OCI-LY7 (cell line): ENCODE results near the gene ZNF691.
"Not testable (repeated sequence)": the region's sequence is repeated elsewhere in the genome, so short reads cannot be mapped to it uniquely, and the experiment has no call there.

Experiments
- EZH2phosphoT487 ChIP-seq: fragments of 200-600 bp; sonication (generic); IDR thresholded peaks from 2 replicates; pipeline ENCODE4 v1.6.1; 2018; ENCODE audit warnings: low read depth, borderline replicate concordance, mild to moderate bottlenecking, mixed run types, antibody characterized with exemption, low read length, moderate library complexity, mixed read lengths
- TF ChIP-seq, protein P1 (sequence below): fragments of 200-600 bp; sonication (generic); conservative IDR thresholded peaks from 2 replicates; pipeline ENCODE4 v1.5.1; 2014; ENCODE audit warnings: mild to moderate bottlenecking, antibody characterized with exemption, low read length, moderate library complexity, mixed read lengths

DNA sequence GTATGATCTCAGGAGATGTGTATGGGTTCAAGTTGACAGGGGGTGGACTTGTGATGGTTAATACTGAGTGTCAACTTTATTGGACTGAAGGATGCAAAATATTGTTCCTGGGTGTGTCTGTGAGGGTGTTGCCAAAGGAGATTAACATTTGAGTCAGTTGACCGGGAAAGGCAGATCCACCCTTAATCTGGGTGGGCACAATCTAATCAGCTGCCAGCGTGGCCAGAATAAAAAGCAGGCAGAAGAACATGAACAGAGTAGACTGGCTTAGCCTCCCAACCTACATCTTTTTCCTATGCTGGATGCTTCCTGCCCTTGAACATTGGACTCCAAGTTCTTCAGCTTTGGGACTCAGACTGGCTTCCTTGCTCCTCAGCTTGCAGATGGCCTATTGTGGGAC, 23.3 kb downstream of the ZNF691 start:
- TF ChIP-seq, protein P1, sequence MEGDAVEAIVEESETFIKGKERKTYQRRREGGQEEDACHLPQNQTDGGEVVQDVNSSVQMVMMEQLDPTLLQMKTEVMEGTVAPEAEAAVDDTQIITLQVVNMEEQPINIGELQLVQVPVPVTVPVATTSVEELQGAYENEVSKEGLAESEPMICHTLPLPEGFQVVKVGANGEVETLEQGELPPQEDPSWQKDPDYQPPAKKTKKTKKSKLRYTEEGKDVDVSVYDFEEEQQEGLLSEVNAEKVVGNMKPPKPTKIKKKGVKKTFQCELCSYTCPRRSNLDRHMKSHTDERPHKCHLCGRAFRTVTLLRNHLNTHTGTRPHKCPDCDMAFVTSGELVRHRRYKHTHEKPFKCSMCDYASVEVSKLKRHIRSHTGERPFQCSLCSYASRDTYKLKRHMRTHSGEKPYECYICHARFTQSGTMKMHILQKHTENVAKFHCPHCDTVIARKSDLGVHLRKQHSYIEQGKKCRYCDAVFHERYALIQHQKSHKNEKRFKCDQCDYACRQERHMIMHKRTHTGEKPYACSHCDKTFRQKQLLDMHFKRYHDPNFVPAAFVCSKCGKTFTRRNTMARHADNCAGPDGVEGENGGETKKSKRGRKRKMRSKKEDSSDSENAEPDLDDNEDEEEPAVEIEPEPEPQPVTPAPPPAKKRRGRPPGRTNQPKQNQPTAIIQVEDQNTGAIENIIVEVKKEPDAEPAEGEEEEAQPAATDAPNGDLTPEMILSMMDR, result not testable (repeated sequence)
- not testable (repeated sequence) for TF ChIP-seq EZH2phosphoT487
